IPS DF 6.9 (cell line): ENCODE measurements around the gene CIZ1.
"Not testable (repeated sequence)": the region's sequence is repeated elsewhere in the genome, so short reads cannot be mapped to it uniquely, and the experiment has no call there.

Experiments used
- DNase-seq: peaks from one replicate; pipeline ENCODE4 v3.0.0-alpha.2; 2013; ENCODE audit warnings: low read depth, low spot score
- H3K27ac ChIP-seq: one replicate; pipeline ENCODE4 v1.5.1; 2013; ENCODE audit warnings: low read length, control low read depth
- H3K27me3 ChIP-seq: 2 replicates; pipeline ENCODE4 v1.6.1; 2013; ENCODE audit warnings: mild to moderate bottlenecking, low read length; ENCODE audit not compliant: control insufficient read depth, insufficient read depth
- H3K36me3 ChIP-seq: 2 replicates; pipeline ENCODE4 v1.6.1; 2013; ENCODE audit warnings: low read length; ENCODE audit not compliant: control insufficient read depth, insufficient read depth
- H3K4me1 ChIP-seq: 2 replicates; pipeline ENCODE4 v1.6.1; 2013; ENCODE audit warnings: low read length; ENCODE audit not compliant: control insufficient read depth, insufficient read depth
- H3K4me3 ChIP-seq: 2 replicates; pipeline ENCODE4 v1.5.1; 2013; ENCODE audit warnings: mild to moderate bottlenecking, low read length
- H3K9me3 ChIP-seq: 2 replicates; pipeline ENCODE4 v1.6.1; 2013; ENCODE audit warnings: low read length, inconsistent platforms; ENCODE audit not compliant: control insufficient read depth, insufficient read depth
- WGBS: extraction: QIAGEN DNeasy Blood & Tissue Kit; methylation state at CpG from one replicate; pipeline ENCODE4 v1.1.7; 2013; ENCODE audit warnings: mixed read lengths, missing lambda C conversion rate; ENCODE audit not compliant: insufficient read length, insufficient coverage; 5-methylcytosine and 5-hydroxymethylcytosine counted together

CIZ1 gene

DNA sequence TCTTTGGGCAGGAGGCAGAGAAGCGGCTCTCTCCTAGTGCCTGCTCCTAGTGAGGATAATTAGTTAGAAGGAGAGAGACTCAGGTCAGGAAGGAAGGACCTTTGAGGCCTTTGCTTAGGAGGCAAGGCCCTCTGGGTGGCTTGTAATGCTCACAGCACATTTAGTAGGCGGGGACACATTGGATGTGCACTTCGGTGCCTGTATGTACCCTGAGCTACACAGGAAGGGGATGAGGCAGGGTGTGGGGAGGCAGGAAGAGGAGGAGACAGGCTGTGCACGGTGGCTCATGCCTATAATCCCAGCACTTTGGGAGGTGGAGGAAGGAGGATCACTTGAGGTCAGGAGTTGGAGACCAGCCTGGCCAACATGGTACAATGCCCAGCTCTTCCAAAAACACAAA is 49.3 kb downstream of the CIZ1 start:
- H3K27ac ChIP-seq, result no peak overlapping the region
- no CpG with 5 or more reads among the region's 4 CpGs for WGBS
- H3K4me3 ChIP-seq, result no peak overlapping the region
- H3K36me3 ChIP-seq, result no peaks in the 10 kb centered on the region
- H3K4me1 ChIP-seq, result no peaks in the 10 kb centered on the region
- DNase-seq, result no peak
- no peaks in the 10 kb centered on the region for H3K9me3 ChIP-seq
- no peaks in the 10 kb centered on the region for H3K27me3 ChIP-seq

DNA sequence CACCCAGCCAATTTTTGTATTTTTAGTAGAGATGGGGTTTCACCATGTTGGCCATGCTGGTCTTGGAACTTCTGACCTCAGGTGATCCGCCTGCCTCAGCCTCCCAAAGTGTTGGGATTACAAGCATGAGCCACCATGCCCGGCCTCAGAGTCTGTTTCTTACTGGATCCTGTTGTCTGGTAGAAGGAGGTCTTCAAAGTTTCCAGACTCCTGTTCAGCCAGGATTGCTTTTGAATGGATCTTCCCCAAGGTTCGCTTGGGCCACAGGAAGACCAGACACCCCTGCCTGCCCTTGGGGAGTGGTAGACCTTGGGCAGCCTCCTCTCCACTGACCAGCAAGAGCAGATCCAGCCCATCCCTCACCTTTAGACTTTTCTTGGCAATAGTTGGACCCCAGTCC is 49.8 kb downstream of the CIZ1 start:
- Histone ChIP-seq H3K36me3 (no peaks in the 10 kb centered on the region), H3K9me3 (no peaks in the 10 kb centered on the region), H3K27ac (no peak overlapping the region), H3K4me3 (no peak overlapping the region), H3K27me3 (no peaks in the 10 kb centered on the region), H3K4me1 (no peaks in the 10 kb centered on the region)
- no peak for DNase-seq
- WGBS, result no CpG with 5 or more reads among the region's 3 CpGs

DNA sequence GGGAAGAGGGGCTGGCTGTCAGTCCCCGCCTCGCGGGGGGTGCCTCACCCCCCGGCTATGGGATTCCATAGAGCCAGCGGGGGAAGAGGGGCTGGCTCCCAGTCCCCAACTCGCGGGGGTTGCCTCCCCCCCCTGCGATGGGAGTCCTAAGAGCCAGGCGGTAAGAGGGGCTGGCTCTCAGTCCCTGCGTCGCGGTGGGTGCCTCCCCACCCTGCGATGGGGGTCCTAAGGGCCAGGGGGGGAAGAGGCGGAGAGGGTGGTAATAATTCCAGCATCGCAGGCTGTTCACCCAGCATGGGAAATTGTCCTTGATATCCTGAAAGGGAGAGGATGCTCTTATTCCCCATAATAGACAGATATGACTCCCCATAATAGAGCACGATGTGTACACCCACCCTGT is 51.8 kb downstream of the CIZ1 start:
- Histone ChIP-seq H3K4me1 (no peaks in the 10 kb centered on the region), H3K36me3 (no peaks in the 10 kb centered on the region), H3K27ac (no peak overlapping the region), H3K9me3 (no peaks in the 10 kb centered on the region), H3K27me3 (no peaks in the 10 kb centered on the region), H3K4me3 (no peak overlapping the region)
- whole genome bisulfite sequencing, result no CpG with 5 or more reads among the region's 16 CpGs
- DNase-seq, result no peak

DNA sequence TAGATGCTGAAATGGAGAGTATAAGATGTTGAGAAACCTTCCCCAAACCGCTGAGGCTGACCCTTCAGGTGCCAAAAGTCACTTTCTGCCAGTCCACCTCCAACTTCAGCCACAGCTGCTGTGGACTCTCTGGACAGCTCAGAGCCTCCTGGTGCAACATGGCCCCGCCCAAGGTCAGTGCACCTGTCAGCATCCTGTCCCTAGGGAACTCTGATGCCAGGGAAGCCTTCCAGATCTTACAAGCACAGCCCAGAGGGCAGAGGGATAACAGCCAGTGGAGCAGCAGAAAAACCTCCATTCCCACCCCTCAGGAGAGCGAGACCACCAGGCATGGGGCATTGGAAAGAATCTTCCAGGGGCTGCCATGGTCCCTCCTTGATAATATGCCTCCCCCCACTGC is 53.4 kb downstream of the CIZ1 start:
- Histone ChIP-seq H3K4me3 (no peak overlapping the region), H3K27me3 (no peaks in the 10 kb centered on the region), H3K27ac (no peak overlapping the region), H3K4me1 (no peaks in the 10 kb centered on the region), H3K9me3 (no peaks in the 10 kb centered on the region), H3K36me3 (no peaks in the 10 kb centered on the region)
- no CpG with 5 or more reads among the region's 3 CpGs for WGBS
- no peak for DNase-seq

DNA sequence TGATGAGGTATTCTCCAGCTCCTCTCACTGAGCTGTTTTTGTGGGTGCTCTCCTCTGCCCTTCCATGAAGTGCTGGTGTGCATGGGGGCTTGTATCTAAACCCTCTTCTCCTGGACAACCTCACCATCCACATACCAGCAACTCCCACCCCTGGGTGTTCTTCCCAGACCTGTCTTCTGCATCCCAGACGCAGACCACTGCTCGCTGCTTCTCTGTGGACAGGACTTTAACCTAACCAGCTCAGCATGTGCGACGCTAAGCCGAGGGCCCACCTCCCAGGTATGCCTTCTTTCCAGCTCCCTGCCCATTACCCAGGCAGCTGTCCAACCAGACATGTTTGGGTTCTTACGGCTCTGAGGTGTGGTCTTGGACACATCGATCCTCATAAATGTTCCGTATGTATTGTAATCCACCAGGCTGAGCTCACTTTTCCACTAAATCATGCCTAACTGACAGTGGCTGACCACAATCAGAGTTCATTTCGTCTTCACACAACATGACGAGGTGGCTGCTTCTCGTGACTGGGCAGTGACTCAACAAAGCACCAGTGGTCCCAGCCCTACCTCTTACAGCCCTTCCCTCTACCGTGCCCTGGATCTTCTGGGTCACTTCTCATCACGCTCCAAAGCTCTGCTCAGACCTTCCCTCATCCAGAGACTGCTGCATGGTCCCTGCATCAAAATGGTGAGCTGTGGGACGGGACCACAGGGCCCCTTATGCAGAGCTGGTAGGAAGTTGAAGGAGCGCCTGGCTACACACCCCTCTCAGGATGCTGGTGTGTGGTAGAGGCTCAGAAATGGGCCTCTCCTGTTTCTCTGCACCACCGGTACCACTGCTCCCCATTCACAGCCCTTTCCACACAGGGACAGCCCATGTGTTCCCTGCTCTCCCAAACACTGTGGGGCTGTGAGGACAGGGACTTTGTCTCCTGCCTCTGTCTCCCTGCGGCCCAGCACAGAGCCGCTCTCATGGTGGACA is 54.3 kb downstream of the CIZ1 start:
- no peak for DNase-seq
- Histone ChIP-seq H3K4me1 (no peaks in the 10 kb centered on the region), H3K4me3 (no peak overlapping the region), H3K27ac (no peak overlapping the region), H3K27me3 (no peaks in the 10 kb centered on the region), H3K36me3 (no peaks in the 10 kb centered on the region), H3K9me3 (no peaks in the 10 kb centered on the region)
- no CpG with 5 or more reads among the region's 18 CpGs for WGBS

DNA sequence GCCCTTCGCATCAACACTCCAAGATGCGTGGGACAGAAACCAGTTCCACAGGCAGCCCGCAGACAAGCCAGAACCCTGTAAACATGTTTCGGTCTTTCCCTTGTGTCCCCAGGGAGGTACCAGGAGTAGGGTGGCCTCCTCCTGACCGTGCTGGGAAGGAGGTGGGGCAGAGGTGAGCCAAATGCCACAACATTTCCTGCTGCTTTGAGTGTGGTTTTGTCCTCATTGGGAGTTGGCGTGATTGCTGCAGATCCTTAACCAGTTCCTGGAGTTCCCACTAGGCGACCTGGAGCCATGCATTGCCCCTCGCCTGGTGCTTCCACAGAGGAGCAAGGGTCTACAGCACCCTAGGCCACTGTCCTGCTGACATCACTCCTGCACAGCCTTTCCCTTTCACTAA is 55.8 kb downstream of the CIZ1 start:
- not testable (repeated sequence) for H3K27ac ChIP-seq, H3K4me3 ChIP-seq, H3K4me1 ChIP-seq, H3K9me3 ChIP-seq, H3K27me3 ChIP-seq, H3K36me3 ChIP-seq, DNase-seq
- no CpG with 5 or more reads among the region's 8 CpGs for WGBS

DNA sequence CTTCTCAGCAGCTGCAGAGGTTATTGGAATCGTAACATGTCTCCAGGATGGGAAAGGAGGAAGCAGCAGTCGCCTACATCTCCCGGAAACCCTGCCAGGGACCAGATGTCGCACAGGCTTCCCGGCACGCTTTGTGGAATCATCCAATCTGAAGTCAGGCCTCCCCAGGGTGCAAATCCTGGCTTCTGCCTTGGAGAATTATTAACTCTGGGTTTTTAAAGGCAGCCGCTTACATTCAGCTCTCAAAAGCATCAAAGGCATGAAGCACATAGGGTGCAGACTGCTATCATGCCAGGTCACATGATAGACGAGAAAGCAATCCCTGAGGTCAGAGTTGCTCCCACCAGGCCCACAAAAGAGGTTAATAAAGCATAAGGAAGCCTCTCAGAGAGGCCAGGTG is 59.2 kb downstream of the CIZ1 start:
- not testable (repeated sequence) for H3K4me1 ChIP-seq, H3K36me3 ChIP-seq, H3K4me3 ChIP-seq, H3K9me3 ChIP-seq, H3K27me3 ChIP-seq, DNase-seq, H3K27ac ChIP-seq
- WGBS, result no CpG with 5 or more reads among the region's 8 CpGs

DNA sequence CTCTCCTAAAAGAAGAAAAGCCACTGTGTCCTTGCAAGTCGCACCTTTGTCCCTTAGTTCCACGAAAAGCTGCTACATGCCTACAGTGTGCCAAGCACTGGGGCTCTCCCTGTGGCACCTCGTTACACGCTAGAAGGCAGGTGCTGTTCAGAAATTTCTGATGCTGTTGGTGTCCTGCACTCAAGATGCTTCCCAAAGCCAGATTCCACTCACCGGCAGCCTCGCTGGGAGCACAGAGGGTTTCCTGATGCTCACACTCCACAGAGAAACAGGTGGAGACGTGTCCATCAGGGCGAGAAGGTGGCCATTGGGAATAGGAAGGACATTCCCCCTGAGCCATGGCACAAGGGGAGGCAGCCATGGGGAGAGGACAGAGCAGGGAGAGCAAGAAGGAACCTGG is 60.0 kb downstream of the CIZ1 start:
- not testable (repeated sequence) for H3K36me3 ChIP-seq, H3K9me3 ChIP-seq, H3K4me1 ChIP-seq, DNase-seq, H3K27ac ChIP-seq, H3K27me3 ChIP-seq, H3K4me3 ChIP-seq
- no CpG with 5 or more reads among the region's 8 CpGs for WGBS

DNA sequence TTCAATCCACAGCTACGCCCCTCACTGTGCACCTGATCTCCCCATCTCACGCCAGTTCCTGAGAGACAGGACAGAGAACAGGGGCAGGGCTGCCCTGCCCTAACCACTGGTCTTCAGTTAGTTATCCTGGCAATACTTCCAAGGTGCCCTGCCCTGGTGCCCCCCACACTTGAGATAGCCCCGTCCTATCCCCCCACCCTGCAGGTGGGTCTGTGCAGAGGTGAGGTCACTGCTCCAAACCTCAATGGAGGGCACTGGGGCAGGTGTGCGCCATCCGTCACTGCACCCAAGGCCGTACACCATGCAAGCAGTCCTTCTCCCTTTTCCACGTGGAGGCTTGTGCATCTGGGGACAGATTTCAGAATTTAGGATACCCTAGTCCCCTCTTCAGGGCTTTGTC is 60.7 kb downstream of the CIZ1 start:
- H3K27me3 ChIP-seq, DNase-seq, H3K27ac ChIP-seq, H3K9me3 ChIP-seq, H3K36me3 ChIP-seq, H3K4me3 ChIP-seq, H3K4me1 ChIP-seq: not testable (repeated sequence)
- no CpG with 5 or more reads among the region's 7 CpGs for WGBS

DNA sequence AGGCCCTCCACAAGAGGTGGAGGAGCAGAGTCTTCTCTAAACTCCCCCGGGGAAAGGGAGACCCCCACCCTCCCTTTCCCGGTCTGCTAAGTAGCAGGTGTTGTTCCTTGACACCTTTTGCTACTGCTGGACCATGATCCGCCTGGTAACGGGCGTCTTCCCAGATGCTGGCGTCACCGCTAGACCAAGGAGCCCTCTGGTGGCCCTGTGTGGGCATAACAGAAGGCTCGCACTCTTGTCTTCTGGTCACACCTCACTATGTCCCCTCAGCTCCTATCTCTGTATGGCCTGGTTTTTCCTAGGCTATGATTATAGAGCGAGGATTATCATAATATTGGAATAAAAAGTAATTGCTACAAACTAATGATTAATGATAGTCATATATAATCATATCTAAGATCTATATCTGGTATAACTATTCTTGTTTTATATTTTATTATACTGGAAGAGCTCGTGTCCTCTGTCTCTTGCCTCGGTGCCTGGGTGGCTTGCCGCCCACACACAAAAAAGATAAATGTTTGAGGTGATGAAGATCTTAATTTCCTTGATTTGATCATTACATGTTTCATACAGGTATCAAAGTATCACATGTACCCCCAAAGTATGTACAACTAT is 61.3 kb downstream of the CIZ1 start:
- no CpG with 5 or more reads among the region's 12 CpGs for WGBS
- H3K4me3 ChIP-seq, H3K27ac ChIP-seq, H3K36me3 ChIP-seq, DNase-seq, H3K9me3 ChIP-seq, H3K27me3 ChIP-seq, H3K4me1 ChIP-seq: not testable (repeated sequence)
